HepG2 (cell line): ENCODE results near the gene LY6G5B. TPM values are rescaled to one million over a fixed set of nuclear protein-coding genes. Genes with fewer than 3 reads are reported as not detected.
A peak's percentile ranks its signal among the peaks of the same experiment; 100 is the strongest.

Source experiments
- ATF5 ChIP-seq: sonication (generic); formaldehyde crosslinking; IDR thresholded peaks from 2 replicates; pipeline ENCODE4 v1.4.0; 2020; ENCODE audit warnings: mild to moderate bottlenecking, low read depth, missing genetic modification reagents
- BATF2 ChIP-seq: sonication (generic); formaldehyde crosslinking; IDR thresholded peaks from 2 replicates; pipeline ENCODE4 v1.8.0; 2022; ENCODE audit warnings: mild to moderate bottlenecking, missing genetic modification reagents, moderate library complexity
- CEBPG ChIP-seq: IDR thresholded peaks from 2 replicates; pipeline ENCODE4 v1.6.1; 2016
- HIVEP1 ChIP-seq: sonication (generic); formaldehyde crosslinking; IDR thresholded peaks from 2 replicates; pipeline ENCODE4 v1.4.0; 2020; ENCODE audit warnings: mild to moderate bottlenecking, missing genetic modification reagents
- HOXA7 ChIP-seq: sonication (generic); formaldehyde crosslinking; IDR thresholded peaks from 2 replicates; pipeline ENCODE4 v1.8.1; 2022; ENCODE audit warnings: mild to moderate bottlenecking, missing genetic modification reagents, moderate library complexity
- MTF2 ChIP-seq: sonication (generic); formaldehyde crosslinking; IDR thresholded peaks from 2 replicates; pipeline ENCODE4 v1.5.0; 2020; ENCODE audit warnings: missing genetic modification reagents, borderline replicate concordance
- PHF8 ChIP-seq: sonication (generic); formaldehyde crosslinking; IDR thresholded peaks from 2 replicates; pipeline ENCODE4 v1.5.0; 2020; ENCODE audit warnings: missing genetic modification reagents
- PRPF4 ChIP-seq: fragments of 200-400 bp; formaldehyde crosslinking; IDR thresholded peaks from 2 replicates; pipeline ENCODE4 v1.6.1; 2016; ENCODE audit warnings: low read length, low read depth; ENCODE audit not compliant: poor library complexity, severe bottlenecking
- TRAFD1 ChIP-seq: sonication (generic); formaldehyde crosslinking; IDR thresholded peaks from 2 replicates; pipeline ENCODE4 v1.5.1; 2020; ENCODE audit warnings: missing genetic modification reagents, mild to moderate bottlenecking, borderline replicate concordance
- ZBTB4 ChIP-seq: sonication (generic); formaldehyde crosslinking; IDR thresholded peaks from 2 replicates; pipeline ENCODE4 v1.4.0; 2020; ENCODE audit warnings: missing genetic modification reagents, mild to moderate bottlenecking, borderline replicate concordance
- ZBTB43 ChIP-seq: sonication (generic); formaldehyde crosslinking; conservative IDR thresholded peaks from 2 replicates; pipeline ENCODE4 v1.4.0; 2020; ENCODE audit warnings: missing genetic modification reagents
- ZBTB44 ChIP-seq: sonication (generic); formaldehyde crosslinking; IDR thresholded peaks from 2 replicates; pipeline ENCODE4 v1.4.0; 2020; ENCODE audit warnings: missing genetic modification reagents
- ZKSCAN1 ChIP-seq: fragments of 150-350 bp; IDR thresholded peaks from 2 replicates; pipeline ENCODE4 v1.6.1; 2014; ENCODE audit warnings: low read length
- ZNF205 ChIP-seq: IDR thresholded peaks from 2 replicates; pipeline ENCODE4 v1.6.1; 2018; ENCODE audit warnings: missing biosample characterization, missing genetic modification reagents
- ZNF790 ChIP-seq: sonication (generic); formaldehyde crosslinking; IDR thresholded peaks from 2 replicates; pipeline ENCODE4 v1.8.0; 2022; ENCODE audit warnings: missing genetic modification reagents, mild to moderate bottlenecking, borderline replicate concordance
- ZNF816 ChIP-seq: sonication (generic); formaldehyde crosslinking; IDR thresholded peaks from 2 replicates; pipeline ENCODE4 v1.8.0; 2022; ENCODE audit warnings: missing genetic modification reagents, mild to moderate bottlenecking, borderline replicate concordance
- ZNF878 ChIP-seq: sonication (generic); formaldehyde crosslinking; IDR thresholded peaks from 2 replicates; pipeline ENCODE4 v1.8.1; 2023; ENCODE audit warnings: mild to moderate bottlenecking, missing genetic modification reagents, moderate library complexity
- polyA plus RNA-seq, 8 experiments: library from polyadenylated mRNA; depleted of rRNA in 3 of 8; stranded (reverse) in 7 of 8; unstranded in 1 of 8; fragments of >200 nt; fragmentation: Illumina TruSeq in 4 of 8; extraction: Trizol in 4 of 8; gene quantifications; 2 replicates each; pipeline versions ENCODE4 v1.2.1 to v1.2.3, GENCODE V29; 2011 to 2016; ENCODE audit warnings: low read depth in 4 of 8, missing spikeins in 1 of 8, mixed read lengths in 1 of 8; ENCODE audit not compliant: insufficient read depth in 1 of 8
- total RNA-seq, 5 experiments: library from RNA; depleted of rRNA; stranded (reverse); fragments of >200 nt; fragmentation: Illumina TruSeq; extraction: Trizol; gene quantifications; 2 replicates each; pipeline ENCODE4 v1.2.3, GENCODE V29; 2016; ENCODE audit warnings: low read depth in 1 of 5

Gene LY6G5B
- total and polyA plus RNA-seq, 2 of the 13 experiments (the other 11 are each of a cell fraction or from before 2014, with no cell fraction given) = 7.8 to 15.7 TPM

GRCh38 chr6:31702819-31703716, 33.3 kb downstream of the LY6G5B start, which contains the start of gene ABHD16A (continued):
- TF ChIP-seq ZBTB43 (no peak), MTF2 (CRISPR knock-in tag) (no peak), BATF2 (CRISPR knock-in tag) (no peak), ZNF878 (CRISPR knock-in tag) (no peak), PRPF4 (no peak), HOXA7 (CRISPR knock-in tag) (no peak), HIVEP1 (peak; percentile 83), ATF5 (CRISPR knock-in tag) (no peak), ZNF816 (peak; percentile 76), PHF8 (CRISPR knock-in tag) (peak; percentile 92), ZNF790 (no peak), TRAFD1 (no peak), ZKSCAN1 (no peak), ZBTB4 (CRISPR knock-in tag) (no peak), ZBTB44 (CRISPR knock-in tag) (0 out of 2 replicates have a peak, but pooled peaks have one; percentile 48), ZNF205 (CRISPR knock-in tag) (peak; percentile 62; the same call in 1 of the 2 replicates), CEBPG (peak; percentile 100)
